Amniotic epithelial cell (primary cell): ENCODE results near the gene CEP78.

Source experiments
- DNase-seq: peaks from one replicate; pipeline ENCODE4 v3.0.0-alpha.2; 2010; ENCODE audit warnings: low read depth

CEP78 gene

GRCh38 chr9:78286125-78286524 is 50.2 kb downstream of the CEP78 start:
- no peak for DNase-seq

- DNase-seq = no peak
Measured at GRCh38 chr9:78286946-78287388, 51.1 kb downstream of the CEP78 start.

GRCh38 chr9:78288214-78288892 is 52.5 kb downstream of the CEP78 start:
- DNase-seq = no peak

- no peak for DNase-seq
Measured at GRCh38 chr9:78289474-78289873, 53.6 kb downstream of the CEP78 start.

- DNase-seq = no peak
Measured at GRCh38 chr9:78291240-78291925, 55.5 kb downstream of the CEP78 start.

- no peak for DNase-seq
Measured at GRCh38 chr9:78292026-78292425, 56.2 kb downstream of the CEP78 start.

- no peak for DNase-seq
Measured at GRCh38 chr9:78292716-78293497, 57.0 kb downstream of the CEP78 start.

- DNase-seq = no peak
Measured at GRCh38 chr9:78294290-78295176, 58.7 kb downstream of the CEP78 start.

GRCh38 chr9:78295177-78295575 is 59.3 kb downstream of the CEP78 start:
- DNase-seq = no peak

GRCh38 chr9:78295731-78296130 is 59.9 kb downstream of the CEP78 start:
- DNase-seq = no peak

GRCh38 chr9:78296201-78296892 is 60.5 kb downstream of the CEP78 start:
- peak; percentile 29 for DNase-seq

GRCh38 chr9:78296893-78297671 is 61.2 kb downstream of the CEP78 start, which contains the start of gene PSAT1:
TSS of gene PSAT1 (plus strand) at chr9:78297125. CDS start at chr9:78297211, 86 bp downstream.
- DNase-seq = peak; percentile 97

- DNase-seq = peak; percentile 38
Measured at GRCh38 chr9:78297672-78297961, 61.7 kb downstream of the CEP78 start.

- no peak for DNase-seq
Measured at GRCh38 chr9:78298046-78298765, 62.3 kb downstream of the CEP78 start.

GRCh38 chr9:78300209-78300608 is 64.3 kb downstream of the CEP78 start:
- no peak for DNase-seq

GRCh38 chr9:78301466-78301865 is 65.6 kb downstream of the CEP78 start:
- DNase-seq = no peak

- no peak for DNase-seq
Measured at GRCh38 chr9:78303377-78304062, 67.6 kb downstream of the CEP78 start.

- DNase-seq = peak; percentile 35
Measured at GRCh38 chr9:78304357-78304756, 68.5 kb downstream of the CEP78 start.
